Gastroesophageal sphincter (tissue), 4 donors: Measurements from ENCODE around the gene TNS3. TPM values are rescaled to one million over a fixed set of nuclear protein-coding genes. Genes with fewer than 3 reads are reported as not detected.

Source experiments
- ATAC-seq: fragments of 150-250 bp; one replicate; pipeline ENCODE4 v1.9.1; 2016; ENCODE audit warnings: mild to moderate bottlenecking, moderate library complexity
- H3K27ac ChIP-seq, 4 donors: fragments of 200-600 bp; sonication (generic) in 3 of 4; 1 replicate in 3 of 4; 2 replicates in 1 of 4; pipeline ENCODE4 v1.5.1; 2016 to 2019
- H3K27me3 ChIP-seq: fragments of 200-600 bp; sonication (generic); one replicate; pipeline ENCODE4 v1.5.1; 2019
- H3K36me3 ChIP-seq, 2 donors: fragments of 200-600 bp; sonication (generic); one replicate each; pipeline ENCODE4 v1.5.1; 2019; ENCODE audit warnings: control low read depth in 1 of 2
- H3K4me1 ChIP-seq, 3 donors: fragments of 200-600 bp; sonication (generic); 1 replicate in 2 of 3; 2 replicates in 1 of 3; pipeline ENCODE4 v1.5.1; 2016 to 2019; ENCODE audit warnings: control low read depth in 2 of 3
- H3K4me3 ChIP-seq, 2 donors: fragments of 200-600 bp; sonication (generic); one replicate each; pipeline ENCODE4 v1.5.1; 2019; ENCODE audit warnings: mild to moderate bottlenecking in 1 of 2, moderate library complexity in 1 of 2
- H3K9me3 ChIP-seq, 3 donors: fragments of 200-600 bp; sonication (generic); one replicate each; pipeline ENCODE4 v1.5.1; 2017 to 2019; ENCODE audit warnings: control low read depth in 2 of 3
- EP300 ChIP-seq: sonication (generic); formaldehyde crosslinking; IDR thresholded peaks from one replicate; pipeline ENCODE4 v1.6.1; 2017; ENCODE audit warnings: antibody characterized with exemption, mild to moderate bottlenecking
- POLR2A ChIP-seq, 2 donors: fragments of 450-650 bp; IDR thresholded peaks; one replicate each; pipeline ENCODE4 v1.6.1; 2017; ENCODE audit warnings: antibody characterized with exemption in 2 of 2, mild to moderate bottlenecking in 2 of 2, moderate library complexity in 1 of 2
- POLR2AphosphoS5 ChIP-seq: sonication (generic); formaldehyde crosslinking; IDR thresholded peaks from one replicate; pipeline ENCODE4 v1.6.1; 2017; ENCODE audit warnings: antibody characterized with exemption
- WGBS, 2 donors: methylation state at CpG; one replicate each; pipeline ENCODE4 v1.1.5; 2018; ENCODE audit warnings: low coverage in 1 of 2; 5-methylcytosine and 5-hydroxymethylcytosine counted together
- total RNA-seq, 4 donors: library from RNA; depleted of rRNA; stranded (reverse); fragments of >200 nt; gene quantifications; one replicate each; pipeline ENCODE4 v1.1.0, GENCODE V29; 2016
- TF ChIP-seq, protein P1 (sequence below), 4 experiments: fragments of 200-600 bp in 2 of 4; fragments of 450-650 bp in 2 of 4; sonication (generic) in 1 of 4; IDR thresholded peaks; one replicate each; pipeline ENCODE4 v1.5.1; 2017 to 2019; ENCODE audit warnings: antibody characterized with exemption in 4 of 4, mild to moderate bottlenecking in 2 of 4, moderate library complexity in 2 of 4

TNS3 gene
- total RNA-seq, 4 donors from 2014 or later = 35.0 to 61.3 (median 45.1) TPM

DNA sequence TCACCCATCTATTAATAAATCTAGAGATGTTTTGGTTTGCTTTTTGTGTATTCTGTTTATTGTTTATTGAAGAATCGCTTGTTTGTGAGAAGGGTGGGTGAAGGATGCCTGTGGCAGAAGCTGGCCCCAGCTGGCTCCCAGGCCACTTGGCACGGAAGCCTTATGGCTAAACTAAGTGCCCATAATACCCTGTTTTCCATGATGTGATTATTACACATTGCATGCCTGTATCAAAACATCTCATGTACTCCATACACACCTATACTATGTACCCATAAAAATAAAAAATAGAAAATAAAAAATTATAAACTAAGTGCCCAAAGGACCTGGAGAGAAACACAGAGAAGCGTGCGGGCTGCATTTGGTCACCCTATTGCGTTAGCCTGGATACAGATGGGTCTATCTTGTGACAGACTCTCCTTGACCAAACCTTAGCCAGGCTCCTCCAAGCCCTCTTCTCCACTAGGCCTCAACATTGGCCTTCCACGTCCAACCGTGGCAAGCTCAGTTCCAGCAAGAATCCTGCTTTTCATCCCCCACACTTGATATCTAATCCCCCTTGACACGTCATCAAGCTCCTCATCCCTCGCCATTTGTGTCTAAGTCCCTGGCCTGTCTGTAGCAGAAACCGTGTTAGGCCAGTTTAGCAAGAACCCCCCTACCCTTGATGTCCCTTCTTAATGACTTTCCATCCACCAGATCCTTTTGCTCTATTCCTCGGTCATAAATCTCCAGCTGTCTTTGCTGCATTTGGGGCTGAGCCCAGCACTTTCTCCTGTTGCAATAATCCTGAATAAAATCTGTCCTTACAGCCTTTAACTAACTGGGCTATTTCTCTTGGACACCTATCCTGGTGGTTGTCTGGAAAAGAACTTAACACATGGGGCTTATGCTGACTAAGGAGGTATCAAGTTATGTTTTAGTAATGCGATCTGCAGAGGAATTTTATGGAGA lies 245.2 kb downstream of the TNS3 start:
- 73 to 85% methylated on average over 11 to 12 of the region's 12 CpGs for WGBS, 2 donors
- H3K4me1 ChIP-seq = peaks cover 5 to 50% (median 16%) of the 10 kb centered on the region in 3 donors
- H3K4me3 ChIP-seq = no peak overlapping the region
- peak overlapping the region in 2 of 4 donors; percentile 54 to 70 for H3K27ac ChIP-seq
- no peak for ATAC-seq
- no peaks in the 10 kb centered on the region for H3K36me3 ChIP-seq
- TF ChIP-seq, protein P1, sequence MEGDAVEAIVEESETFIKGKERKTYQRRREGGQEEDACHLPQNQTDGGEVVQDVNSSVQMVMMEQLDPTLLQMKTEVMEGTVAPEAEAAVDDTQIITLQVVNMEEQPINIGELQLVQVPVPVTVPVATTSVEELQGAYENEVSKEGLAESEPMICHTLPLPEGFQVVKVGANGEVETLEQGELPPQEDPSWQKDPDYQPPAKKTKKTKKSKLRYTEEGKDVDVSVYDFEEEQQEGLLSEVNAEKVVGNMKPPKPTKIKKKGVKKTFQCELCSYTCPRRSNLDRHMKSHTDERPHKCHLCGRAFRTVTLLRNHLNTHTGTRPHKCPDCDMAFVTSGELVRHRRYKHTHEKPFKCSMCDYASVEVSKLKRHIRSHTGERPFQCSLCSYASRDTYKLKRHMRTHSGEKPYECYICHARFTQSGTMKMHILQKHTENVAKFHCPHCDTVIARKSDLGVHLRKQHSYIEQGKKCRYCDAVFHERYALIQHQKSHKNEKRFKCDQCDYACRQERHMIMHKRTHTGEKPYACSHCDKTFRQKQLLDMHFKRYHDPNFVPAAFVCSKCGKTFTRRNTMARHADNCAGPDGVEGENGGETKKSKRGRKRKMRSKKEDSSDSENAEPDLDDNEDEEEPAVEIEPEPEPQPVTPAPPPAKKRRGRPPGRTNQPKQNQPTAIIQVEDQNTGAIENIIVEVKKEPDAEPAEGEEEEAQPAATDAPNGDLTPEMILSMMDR (IDR thresholded peaks at IDR 0.05) = no peak
- TF ChIP-seq EP300 (no peak), POLR2AphosphoS5 (no peak), POLR2A (IDR thresholded peaks at IDR 0.05) (no peak)
- H3K9me3 ChIP-seq = peaks cover 0 to 10% (median 0%) of the 10 kb centered on the region in 3 donors
- H3K27me3 ChIP-seq = no peaks in the 10 kb centered on the region

DNA sequence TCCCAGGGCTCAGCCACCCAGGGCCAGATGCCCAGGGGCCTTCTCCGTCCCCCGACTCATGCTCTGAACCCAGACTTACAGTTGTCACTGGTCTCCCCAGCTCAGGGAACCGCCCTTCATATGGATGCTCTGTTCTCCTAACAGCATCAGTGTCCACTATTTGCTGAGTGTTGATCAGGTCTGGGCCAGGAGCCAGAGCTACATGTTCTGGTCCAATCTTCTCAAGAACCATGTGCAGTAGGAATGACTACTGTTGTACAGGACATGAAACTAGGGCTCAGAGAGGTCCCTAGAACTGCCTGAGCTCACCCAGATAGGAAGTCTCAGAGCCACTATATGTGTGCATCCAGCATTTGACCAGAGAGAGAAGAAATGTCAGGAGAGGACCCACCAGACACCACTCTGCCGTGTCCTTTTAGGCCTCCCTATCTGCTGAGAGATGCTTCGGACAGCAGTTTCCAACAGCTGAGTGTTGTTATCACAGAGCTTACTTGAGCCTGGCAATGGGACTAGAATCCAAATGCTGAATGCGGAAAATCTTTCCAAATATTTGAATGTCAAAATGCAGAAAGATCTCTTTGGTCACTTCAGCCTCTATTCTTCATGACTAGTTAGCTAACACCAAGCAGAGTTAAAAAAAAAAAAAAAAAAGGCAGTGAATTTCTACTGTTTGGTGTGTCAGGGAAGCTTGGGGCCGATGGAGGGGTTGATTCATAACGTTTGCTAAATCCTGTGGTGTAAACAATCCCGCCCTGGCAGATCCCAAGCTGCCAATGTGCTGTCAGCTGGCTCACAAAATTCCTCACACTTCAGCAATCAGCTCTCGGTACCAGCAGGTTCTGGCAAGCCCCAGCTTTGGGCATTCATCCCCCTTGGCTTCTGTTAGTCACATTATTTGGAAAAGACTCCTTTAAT lies 246.1 kb downstream of the TNS3 start:
- H3K27ac ChIP-seq = peak overlapping the region in 3 of 4 donors; percentile 54 to 70 (median 68)
- H3K9me3 ChIP-seq = peaks cover 0 to 10% (median 0%) of the 10 kb centered on the region in 3 donors
- H3K4me1 ChIP-seq = peaks cover 5 to 54% (median 16%) of the 10 kb centered on the region in 3 donors
- no peak overlapping the region for H3K4me3 ChIP-seq
- no peaks in the 10 kb centered on the region for H3K27me3 ChIP-seq
- WGBS, 2 donors = 34 to 49% methylated on average over 7 of the region's 10 CpGs
- H3K36me3 ChIP-seq = no peaks in the 10 kb centered on the region
- no peak for TF ChIP-seq POLR2A (IDR thresholded peaks at IDR 0.05)
- no peak for TF ChIP-seq EP300
- TF ChIP-seq POLR2AphosphoS5 = peak; percentile 66
- peak; percentile 69 for ATAC-seq

DNA sequence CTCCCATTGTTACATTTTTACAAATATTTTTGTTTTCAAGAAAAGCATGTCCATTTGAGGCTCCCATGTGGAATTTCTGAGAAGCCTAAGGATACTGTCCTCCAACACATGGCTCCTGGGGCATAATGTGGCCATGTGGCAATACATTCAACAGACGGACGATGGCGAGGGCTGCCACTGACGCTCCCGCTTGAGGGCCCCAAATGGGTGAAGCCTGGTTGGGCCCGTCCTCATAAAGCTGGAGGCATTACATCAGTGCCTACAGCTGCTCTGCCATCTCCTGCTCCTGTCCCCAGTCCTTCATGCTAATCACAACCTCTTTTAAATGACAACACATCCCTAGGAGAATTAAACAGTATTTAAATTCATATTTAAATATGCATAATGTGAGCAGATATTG lies 246.8 kb downstream of the TNS3 start:
- Histone ChIP-seq H3K9me3 (peaks cover 0 to 10% (median 0%) of the 10 kb centered on the region in 3 donors), H3K27me3 (no peaks in the 10 kb centered on the region), H3K4me1 (peaks cover 5 to 61% (median 16%) of the 10 kb centered on the region in 3 donors), H3K36me3 (peaks cover 0 to under 1% of the 10 kb centered on the region in 2 donors), H3K4me3 (no peak overlapping the region), H3K27ac (peak overlapping the region in 3 of 4 donors; percentile 54 to 70 (median 68))
- WGBS, 2 donors = 97 to 100% methylated on average over 5 to 6 of the region's 6 CpGs
- ATAC-seq = no peak
- TF ChIP-seq POLR2AphosphoS5 (no peak), POLR2A (IDR thresholded peaks at IDR 0.05) (no peak), EP300 (no peak)
- TF ChIP-seq, protein P1 (IDR thresholded peaks at IDR 0.05) = no peak

DNA sequence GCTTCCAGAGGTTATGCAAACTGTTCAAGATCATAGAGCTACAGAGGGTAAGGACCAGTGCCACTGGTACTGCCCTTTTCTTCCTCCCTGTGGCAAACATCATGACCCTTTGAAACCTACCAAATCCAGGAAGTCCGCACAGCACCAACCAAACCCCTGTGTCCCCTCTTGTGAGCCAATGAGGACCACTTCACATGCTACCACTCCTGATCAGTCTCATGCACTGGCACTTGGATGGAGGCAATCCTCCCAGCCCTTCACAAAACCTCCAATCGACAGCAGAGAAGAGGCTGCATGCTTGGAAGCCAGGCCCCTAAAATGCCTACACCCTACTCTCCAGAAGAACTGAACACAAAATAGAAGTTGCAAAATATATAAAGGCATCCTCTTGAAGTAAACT lies 248.0 kb downstream of the TNS3 start:
- Histone ChIP-seq H3K4me3 (no peak overlapping the region), H3K36me3 (peaks cover 0 to 9% of the 10 kb centered on the region in 2 donors), H3K27ac (no peak overlapping the region), H3K9me3 (peaks cover 0 to 10% (median 0%) of the 10 kb centered on the region in 3 donors), H3K4me1 (peaks cover 5 to 72% (median 21%) of the 10 kb centered on the region in 3 donors), H3K27me3 (no peaks in the 10 kb centered on the region)
- no peak for ATAC-seq
- 100% methylated on average over 1 of the region's 2 CpGs for WGBS, 2 donors
- no peak for TF ChIP-seq POLR2A (IDR thresholded peaks at IDR 0.05)
- TF ChIP-seq POLR2AphosphoS5 = no peak
- TF ChIP-seq EP300 = no peak
- TF ChIP-seq, protein P1 (IDR thresholded peaks at IDR 0.05) = no peak

DNA sequence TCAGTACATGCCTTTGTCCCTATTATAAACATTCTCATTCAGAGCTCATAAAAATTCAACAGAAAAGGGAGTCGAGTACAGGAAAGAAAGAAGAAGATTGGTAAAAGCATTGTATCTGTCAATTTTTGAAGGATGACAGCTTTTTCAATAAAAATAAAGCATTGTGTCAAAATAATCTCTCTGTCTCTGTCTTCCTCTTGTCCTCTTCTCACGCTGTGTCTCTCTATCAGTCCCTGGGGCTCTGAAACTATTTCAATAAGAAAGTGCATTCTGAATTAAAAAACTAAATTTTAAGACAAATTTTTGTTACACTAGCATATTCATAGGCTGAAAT lies 248.4 kb downstream of the TNS3 start:
- Histone ChIP-seq H3K4me3 (no peak overlapping the region), H3K27me3 (no peaks in the 10 kb centered on the region), H3K27ac (no peak overlapping the region), H3K36me3 (peaks cover 0 to 9% of the 10 kb centered on the region in 2 donors), H3K9me3 (peaks cover 0 to 10% (median 0%) of the 10 kb centered on the region in 3 donors), H3K4me1 (peaks cover 5 to 77% (median 25%) of the 10 kb centered on the region in 3 donors)
- WGBS, 2 donors = 51 to 61% methylated on average over 2 of the region's 2 CpGs
- TF ChIP-seq EP300 (no peak), POLR2AphosphoS5 (no peak), POLR2A (IDR thresholded peaks at IDR 0.05) (no peak)
- TF ChIP-seq, protein P1 (IDR thresholded peaks at IDR 0.05) = no peak
- ATAC-seq = no peak
